Measurements from ENCODE around the gene ONECUT2.

ONECUT2 gene

DNA sequence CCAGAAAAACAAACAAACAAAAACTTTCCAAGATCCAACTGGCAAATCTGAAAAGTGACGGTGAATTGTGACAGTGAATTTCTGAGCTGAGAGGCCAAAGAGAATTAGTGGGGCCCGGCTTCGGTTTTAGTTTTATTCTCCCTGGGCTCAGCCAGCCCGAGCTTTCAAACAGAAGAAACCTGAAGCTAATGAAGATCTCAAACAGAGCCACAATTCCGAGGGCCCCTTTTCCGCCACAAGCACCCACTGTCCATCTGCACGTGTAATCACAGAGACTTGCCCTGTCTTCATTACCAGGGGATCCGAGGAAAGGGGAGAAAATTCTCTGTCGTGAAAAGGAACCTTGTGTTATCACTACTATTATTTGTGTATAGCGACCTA is 4.2 kb upstream of the ONECUT2 start:
- DNase-seq (ENCODE audit: low read depth, low spot score) = no peak

DNA sequence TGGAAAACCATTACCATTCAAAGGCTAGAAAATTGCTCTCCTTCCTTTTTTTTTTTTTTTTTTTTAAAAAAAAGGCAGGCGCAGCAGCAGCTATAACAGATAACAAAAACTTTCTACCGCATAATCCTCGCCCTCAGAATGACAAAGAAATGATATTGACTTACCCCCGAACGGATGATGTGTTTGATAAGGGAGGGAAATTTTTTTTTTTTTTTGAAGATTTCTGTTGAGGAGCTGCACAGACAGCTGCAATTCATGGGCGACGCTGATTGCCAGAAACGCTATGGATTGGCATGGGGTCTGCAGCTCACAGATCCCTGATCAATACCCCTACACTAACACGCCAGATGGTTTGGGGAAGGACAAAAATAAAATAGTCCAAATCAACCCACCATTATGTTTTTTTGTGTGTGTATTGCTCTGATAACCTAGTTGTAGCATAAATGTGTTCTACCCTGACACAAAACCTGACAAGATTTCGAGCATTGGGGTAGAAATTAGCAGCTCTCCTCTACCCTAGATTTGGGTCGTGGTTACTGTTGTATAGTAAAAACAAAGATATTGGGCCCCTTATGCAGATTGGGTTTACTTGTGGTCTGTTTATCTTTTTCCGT is 3.6 kb upstream of the ONECUT2 start:
- DNase-seq (ENCODE audit: low read depth, low spot score) = no peak

DNA sequence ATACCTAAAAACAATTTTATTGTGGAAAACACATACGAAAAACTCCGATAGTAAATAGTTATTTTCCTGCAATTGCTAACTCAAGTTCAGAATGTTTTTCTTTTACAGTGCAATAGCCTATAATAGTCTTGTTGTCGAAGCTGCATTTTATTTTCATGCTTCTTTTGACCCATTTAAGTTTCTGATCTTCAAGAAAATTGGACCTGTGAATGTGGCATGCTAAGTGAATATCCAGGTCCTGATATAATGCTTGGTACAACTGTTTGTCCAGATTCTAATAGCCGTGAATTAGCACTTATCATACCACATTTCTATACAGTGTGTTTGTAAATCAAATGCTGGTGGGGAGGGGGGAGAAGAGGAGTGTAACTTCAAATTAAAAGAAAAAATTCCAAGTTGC is 3.0 kb upstream of the ONECUT2 start:
- no peak for DNase-seq (ENCODE audit: low read depth, low spot score)

DNA sequence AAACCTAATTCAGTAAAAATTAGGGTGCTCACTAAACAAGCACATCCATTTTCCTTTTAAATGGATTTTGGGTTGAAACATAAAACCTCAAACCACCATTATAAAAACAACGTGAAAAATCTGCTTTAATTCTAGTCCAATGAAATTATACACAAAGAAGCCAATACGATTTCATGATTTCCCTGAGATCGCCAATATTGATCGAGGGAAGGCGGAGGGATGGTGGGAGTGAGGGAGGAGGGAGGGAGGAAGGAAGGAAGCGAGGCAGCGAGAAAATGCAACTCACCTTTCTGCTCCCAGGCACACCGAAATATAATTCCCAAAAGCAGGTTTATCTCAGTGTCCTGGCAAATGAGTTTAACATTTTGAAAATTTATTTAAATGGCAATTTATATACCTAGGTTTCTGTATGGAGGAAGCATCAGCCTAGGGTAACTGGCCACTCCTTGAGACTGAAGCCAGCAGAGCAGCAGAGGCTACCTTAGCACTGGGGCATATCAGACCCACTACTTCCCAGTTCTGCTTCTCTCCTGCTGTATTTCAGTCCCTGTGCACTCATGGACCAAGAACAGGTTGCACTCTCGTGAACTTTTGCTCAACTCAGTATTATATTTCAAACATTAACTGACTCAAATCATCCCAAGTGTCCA is 2.3 kb upstream of the ONECUT2 start:
- DNase-seq (ENCODE audit: low read depth, low spot score) = no peak

DNA sequence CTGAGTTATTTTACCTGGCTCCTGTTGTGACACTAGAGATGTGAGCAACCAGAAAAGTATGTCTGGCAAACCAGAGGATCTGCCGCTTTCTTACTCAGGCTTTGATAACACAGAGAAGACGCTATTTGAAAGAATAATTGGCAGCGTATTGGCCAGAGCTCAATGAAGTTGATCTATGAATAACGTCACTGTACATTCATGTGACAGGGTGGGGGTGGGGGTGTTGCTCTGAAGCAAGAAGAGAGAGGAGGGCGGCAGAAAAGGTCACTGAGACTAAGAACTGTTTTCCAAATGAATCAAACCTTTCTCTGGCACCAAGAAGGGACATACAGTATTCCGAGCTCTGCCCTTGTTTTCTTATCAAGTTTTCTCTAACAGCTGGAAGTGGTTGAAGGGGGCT is 1.7 kb upstream of the ONECUT2 start:
- no peak for DNase-seq (ENCODE audit: low read depth, low spot score)

DNA sequence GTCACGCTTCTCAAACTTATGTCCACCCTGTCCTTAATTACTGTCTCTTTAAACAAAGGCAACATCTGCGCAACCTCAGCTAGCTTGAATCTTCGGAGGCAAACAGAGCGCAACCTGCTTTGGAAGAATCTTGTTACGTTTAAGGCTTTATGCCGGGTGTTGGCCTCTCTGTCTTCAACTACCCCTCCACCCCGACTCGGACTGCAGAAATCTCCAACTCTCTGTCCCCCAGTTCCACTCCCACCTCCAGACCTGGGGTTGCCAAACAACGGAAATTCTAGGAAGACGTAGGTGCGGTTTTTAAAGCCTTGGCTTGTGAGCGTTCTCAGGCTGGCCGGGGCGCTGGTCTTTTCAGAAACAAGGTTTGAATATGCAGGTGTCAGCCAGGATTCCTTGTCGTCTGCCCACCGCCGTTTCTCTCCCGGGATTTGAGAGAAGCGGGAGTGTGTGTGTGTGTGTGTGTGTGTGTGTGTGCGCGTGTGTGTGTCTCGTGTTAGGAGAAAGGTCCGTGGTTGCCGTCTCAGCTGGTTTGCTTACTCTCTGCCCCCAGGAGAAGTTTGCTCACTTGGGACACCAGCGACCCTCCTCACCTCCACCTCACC is 1.1 kb upstream of the ONECUT2 start:
- DNase-seq (ENCODE audit: low read depth, low spot score) = no peak

DNA sequence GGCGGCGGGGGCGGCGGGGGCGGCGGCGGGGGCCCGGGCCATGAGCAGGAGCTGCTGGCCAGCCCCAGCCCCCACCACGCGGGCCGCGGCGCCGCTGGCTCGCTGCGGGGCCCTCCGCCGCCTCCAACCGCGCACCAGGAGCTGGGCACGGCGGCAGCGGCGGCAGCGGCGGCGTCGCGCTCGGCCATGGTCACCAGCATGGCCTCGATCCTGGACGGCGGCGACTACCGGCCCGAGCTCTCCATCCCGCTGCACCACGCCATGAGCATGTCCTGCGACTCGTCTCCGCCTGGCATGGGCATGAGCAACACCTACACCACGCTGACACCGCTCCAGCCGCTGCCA is 644 bp downstream of the ONECUT2 start:
- DNase-seq (ENCODE audit: low read depth, low spot score) = no peak

DNA sequence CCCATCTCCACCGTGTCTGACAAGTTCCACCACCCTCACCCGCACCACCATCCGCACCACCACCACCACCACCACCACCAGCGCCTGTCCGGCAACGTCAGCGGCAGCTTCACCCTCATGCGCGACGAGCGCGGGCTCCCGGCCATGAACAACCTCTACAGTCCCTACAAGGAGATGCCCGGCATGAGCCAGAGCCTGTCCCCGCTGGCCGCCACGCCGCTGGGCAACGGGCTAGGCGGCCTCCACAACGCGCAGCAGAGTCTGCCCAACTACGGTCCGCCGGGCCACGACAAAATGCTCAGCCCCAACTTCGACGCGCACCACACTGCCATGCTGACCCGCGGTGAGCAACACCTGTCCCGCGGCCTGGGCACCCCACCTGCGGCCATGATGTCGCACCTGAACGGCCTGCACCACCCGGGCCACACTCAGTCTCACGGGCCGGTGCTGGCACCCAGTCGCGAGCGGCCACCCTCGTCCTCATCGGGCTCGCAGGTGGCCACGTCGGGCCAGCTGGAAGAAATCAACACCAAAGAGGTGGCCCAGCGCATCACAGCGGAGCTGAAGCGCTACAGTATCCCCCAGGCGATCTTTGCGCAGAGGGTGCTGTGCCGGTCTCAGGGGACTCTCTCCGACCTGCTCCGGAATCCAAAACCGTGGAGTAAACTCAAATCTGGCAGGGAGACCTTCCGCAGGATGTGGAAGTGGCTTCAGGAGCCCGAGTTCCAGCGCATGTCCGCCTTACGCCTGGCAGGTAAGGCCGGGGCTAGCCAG is 1.2 kb downstream of the ONECUT2 start:
- no peak for DNase-seq (ENCODE audit: low read depth, low spot score)

DNA sequence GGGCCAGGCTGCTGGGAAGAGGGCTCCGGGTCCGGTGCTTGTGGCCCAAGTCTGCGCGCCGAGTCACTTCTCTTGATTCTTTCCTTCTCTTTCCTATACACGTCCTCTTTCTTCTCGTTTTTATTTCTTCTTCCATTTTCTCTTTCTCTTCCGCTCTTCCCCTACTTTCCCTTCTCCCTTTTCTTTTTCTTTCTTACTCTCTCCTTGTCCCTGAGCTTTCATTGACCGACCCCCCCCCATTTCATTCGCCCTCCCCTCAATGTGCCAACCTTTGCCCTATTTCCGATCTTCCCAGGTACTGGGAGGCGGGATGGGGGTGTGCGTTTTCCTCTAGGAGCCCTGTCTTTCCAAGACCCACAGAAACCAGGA is 1.8 kb downstream of the ONECUT2 start:
- no peak for DNase-seq (ENCODE audit: low read depth, low spot score)

DNA sequence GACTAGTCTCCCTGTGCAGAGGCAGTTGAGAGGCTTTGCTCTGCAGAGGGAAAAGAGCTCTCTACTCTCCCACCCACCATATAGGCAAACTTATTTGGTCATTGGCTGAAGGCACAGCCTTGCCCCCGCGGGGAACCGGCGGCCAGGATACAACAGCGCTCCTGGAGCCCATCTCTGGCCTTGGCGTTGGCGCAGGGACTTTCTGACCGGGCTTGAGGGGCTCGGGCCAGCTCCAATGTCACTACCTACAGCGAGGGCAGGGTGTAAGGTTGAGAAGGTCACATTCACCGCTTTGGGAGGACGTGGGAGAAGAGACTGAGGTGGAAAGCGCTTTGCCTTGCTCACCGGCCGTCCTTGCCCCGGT is 2.2 kb downstream of the ONECUT2 start:
- DNase-seq (ENCODE audit: low read depth, low spot score) = no peak

DNA sequence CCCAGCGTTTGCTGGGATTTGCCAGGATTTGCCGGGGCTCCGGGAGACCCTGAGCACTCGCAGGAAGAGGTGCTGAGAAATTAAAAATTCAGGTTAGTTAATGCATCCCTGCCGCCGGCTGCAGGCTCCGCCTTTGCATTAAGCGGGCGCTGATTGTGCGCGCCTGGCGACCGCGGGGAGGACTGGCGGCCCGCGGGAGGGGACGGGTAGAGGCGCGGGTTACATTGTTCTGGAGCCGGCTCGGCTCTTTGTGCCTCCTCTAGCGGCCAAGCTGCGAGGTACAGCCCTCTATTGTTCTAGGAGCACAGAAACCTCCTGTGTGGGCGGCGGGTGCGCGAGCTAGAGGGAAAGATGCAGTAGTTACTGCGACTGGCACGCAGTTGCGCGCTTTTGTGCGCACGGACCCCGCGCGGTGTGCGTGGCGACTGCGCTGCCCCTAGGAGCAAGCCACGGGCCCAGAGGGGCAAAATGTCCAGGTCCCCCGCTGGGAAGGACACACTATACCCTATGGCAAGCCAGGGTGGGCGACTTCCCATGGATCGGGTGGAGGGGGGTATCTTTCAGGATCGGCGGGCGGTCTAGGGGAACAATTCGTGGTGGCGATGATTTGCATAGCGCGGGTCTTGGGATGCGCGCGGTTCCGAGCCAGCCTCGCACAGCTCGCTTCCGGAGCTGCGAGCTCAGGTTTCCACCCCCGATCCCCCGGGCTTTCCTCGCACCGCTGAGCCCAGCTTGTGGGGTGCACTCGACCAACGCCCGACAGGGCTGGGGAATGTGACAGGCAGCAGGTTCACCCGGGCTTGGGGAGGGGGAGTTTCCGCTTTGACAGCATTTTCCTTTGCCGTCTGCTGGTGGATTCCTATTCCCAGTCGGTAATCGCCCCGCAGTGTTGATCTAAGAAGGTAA is 2.8 kb downstream of the ONECUT2 start:
- no peak for DNase-seq (ENCODE audit: low read depth, low spot score)

DNA sequence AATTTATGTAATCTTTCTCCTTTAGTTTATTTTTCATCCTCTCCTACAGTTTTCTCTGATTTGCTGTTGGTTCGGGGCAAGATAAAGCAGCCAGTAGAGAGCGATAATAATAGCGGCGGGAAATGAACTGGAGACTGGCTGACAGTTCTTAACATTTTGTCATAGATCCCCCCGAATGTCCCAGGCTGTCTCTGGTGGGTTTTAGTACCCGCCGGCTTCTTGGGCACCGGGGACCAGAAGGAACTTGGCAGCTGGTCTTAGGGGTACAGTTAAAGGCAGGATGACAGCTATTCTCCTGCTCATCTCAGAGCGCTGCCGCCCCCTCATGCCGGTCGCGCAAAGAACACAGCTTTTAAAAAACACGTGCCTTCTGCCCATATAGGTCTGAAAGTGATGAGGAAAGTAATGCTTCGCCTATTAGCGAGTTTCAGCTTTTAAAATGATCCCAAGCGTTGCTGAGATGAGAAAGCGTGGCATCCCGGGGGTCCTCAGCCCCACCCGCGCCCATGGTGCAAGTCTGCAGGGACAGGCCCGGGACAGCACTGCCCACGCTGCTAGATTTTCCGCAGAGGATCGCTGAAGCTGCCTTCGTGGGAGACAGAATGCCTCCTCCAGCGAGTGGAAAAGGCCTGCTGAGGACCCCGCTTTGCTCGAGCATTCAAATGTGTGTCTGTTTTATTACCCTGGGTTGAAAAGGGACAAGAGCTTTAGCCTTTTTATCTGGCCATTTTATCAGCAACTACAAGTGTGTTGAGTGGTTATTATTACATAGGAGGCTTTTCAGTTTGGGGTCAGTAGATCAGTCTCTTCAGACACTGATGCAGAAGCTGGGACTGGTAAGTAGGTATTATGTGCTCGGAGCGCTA is 3.8 kb downstream of the ONECUT2 start:
- no peak for DNase-seq (ENCODE audit: low read depth, low spot score)

DNA sequence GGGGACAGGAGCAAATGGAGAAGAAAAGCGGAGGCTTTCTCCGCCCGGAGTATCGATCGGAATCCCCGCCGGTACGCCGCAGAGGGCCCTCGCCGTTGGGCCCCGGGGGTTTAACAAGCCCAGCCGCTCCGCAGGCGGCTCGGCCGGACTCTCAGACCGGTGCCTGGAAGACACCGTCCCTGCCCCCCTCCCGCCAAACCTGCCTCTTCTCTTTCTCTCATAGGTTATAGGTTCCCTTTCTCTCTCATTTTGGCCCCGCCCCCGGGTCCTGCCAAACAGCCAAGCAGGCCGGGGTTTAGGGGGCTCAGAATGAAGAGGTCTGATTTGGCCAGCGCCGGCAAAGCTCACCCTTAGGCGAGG is 4.4 kb downstream of the ONECUT2 start:
- DNase-seq (ENCODE audit: low read depth, low spot score) = no peak

DNA sequence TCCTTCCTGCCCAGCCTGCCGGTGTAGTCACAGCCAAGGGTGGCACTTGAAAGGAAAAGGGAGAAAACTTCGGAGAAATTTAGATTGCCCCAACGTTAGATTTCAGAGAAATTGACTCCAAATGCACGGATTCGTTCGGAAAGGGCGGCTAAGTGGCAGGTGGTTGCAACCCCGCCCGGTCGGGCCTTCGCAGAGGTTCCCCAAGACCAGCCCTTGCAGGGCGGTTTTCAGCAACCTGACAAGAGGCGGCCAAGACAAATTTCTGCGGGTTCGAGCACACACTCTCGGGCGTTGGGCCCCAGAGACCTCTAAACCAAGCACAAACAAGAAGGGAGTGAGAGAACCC is 4.8 kb downstream of the ONECUT2 start:
- no peak for DNase-seq (ENCODE audit: low read depth, low spot score)

DNA sequence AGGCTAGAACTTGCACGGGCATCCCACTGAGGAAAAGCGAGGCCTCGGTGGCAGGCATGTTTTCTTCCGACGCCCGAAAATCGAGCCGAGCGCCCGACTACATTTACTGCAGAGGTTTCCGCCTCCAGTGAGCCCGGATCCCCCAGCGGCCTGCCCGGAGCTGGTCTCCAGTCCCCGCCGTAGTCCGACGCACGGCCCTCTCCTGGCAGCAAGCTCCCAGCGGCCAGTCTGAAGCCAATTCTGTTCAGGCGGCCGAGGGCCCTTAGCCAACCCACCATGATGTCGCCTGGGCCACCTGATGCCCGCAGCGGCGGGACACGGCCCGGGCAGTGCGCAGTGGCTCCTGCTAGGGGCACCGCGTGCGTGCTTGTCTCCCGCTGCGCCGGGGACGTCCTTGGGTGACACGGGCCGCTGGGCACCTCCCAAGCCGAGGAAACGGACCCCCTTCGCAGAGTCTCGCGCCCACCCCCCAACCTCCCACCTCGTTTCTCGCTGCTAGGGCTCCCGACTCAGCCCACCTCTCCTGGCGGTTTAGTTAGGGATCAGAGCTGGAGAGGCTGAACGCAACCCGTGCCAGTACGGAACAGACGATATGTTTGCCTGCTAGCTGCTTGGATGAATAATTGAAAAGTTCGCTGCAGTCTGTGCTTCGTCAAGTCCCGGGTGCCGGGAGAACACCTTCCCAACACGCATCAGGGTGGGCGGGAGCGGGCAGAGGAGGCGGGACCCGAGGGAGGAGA is 5.3 kb downstream of the ONECUT2 start:
- DNase-seq (ENCODE audit: low read depth, low spot score) = no peak

DNA sequence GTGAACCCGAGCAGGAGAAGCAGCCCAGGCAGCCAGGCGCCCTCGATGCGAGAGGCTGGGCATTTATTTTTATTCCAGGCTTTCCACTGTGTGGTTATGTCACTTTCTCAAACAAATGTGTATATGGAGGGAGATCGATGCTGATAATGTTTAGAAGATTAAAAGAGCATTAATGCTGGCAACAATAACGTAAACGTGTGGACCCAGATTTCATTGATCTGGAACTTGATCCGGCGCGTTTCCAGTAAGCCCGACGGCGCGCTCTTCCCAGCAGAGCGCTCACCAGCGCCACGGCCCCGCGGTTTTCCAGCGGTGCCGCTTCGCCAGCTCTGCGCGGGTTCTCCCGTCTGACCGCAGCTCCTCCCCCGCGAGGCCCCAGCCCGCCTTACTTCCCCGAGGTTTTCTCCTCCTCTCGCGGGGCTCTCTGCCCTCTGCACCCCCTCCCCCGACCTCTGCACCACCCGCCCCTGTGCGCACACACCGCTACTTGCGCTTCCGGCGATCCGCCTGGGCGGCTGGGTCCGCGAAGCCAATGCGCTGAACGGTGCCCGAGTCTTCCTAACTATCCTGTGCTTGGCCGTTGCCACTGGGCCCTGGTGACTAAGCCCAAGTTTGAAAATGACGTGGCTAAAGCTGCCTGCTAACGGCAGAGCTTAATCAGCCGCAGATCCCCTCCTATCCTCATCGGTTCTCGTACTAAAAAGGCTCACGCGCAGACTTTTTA is 6.1 kb downstream of the ONECUT2 start:
- DNase-seq (ENCODE audit: low read depth, low spot score) = no peak

DNA sequence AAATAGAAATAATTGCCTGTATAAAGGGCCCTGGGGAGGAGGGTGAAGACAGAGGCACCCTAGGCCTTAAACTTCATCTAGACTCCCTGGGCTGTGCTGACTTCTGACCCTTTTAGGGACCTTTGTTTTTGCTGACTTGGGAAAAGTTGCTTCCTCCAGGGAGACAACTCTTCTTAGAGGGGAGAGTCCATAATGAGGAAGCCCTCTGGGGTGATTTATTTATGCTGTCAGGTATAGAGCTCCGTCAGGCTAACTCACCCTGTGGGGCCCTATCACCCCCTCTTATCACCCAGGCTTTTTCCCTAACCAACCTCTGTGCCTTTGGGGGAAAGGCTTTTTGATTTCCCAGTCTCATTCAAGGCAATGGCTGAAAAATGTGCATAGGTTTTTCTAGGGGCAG is 8.1 kb downstream of the ONECUT2 start:
- no peak for DNase-seq (ENCODE audit: low read depth, low spot score)

DNA sequence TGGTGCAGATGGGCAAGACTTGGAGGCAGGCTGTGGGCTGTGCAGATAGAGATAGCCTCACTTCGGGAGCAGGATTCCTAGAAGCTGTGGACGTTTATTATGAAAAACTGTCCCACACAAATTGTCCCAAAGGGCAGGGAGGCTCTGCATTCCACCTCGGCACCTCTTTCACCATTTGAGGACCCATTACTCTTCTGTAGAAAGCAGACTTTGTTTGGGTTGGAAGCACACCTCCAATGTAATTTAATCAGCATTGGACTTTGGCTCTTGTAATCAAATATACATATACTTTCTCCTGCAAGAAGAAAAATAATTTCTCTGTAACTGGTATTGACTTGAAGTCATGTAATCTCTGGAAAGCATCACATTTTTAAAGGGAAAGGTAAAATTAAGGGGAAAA is 8.5 kb downstream of the ONECUT2 start:
- no peak for DNase-seq (ENCODE audit: low read depth, low spot score)

DNA sequence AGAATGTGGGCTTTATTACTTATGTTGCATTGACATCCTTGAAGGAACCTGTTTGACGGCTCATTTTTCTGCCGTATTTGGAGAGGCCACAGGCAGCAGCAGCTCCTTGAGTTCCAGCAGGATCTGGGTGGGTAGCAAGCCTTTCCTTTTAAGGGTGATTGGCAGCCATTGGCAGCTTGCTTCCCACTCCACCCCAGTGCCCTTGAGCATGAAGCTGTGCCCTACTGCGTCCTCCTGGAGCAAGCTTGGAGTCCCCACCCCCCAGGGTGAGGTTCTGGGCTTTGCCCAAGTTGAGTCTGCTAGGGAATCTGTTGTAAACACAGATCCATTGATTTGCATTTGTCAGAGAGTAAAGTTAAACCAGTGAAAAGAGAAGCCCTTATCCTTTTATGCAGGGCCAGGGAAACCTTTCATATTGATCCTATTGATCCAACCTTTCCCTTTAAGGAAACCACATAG is 9.2 kb downstream of the ONECUT2 start:
- no peak for DNase-seq (ENCODE audit: low read depth, low spot score)

Data from smooth muscle cell of the brain vasculature (primary cell).